Duodenal mucosa (tissue), 2 donors: ENCODE data around the gene NIPBL.

ENCODE experiments used
- H3K27ac ChIP-seq: one replicate; pipeline ENCODE4 v1.7.0; 2013; ENCODE audit warnings: low read depth, low read length
- H3K27me3 ChIP-seq, 2 donors: one replicate each; pipeline ENCODE4 v1.7.0; 2013; ENCODE audit warnings: low read length in 2 of 2, control low read depth in 1 of 2; ENCODE audit not compliant: insufficient read depth in 2 of 2, control insufficient read depth in 1 of 2
- H3K36me3 ChIP-seq, 2 donors: one replicate each; pipeline ENCODE4 v1.7.0; 2013; ENCODE audit warnings: low read length in 2 of 2, control low read depth in 1 of 2; ENCODE audit not compliant: insufficient read depth in 2 of 2, control insufficient read depth in 1 of 2
- H3K4me1 ChIP-seq, 2 donors: one replicate each; pipeline ENCODE4 v1.7.0; 2013; ENCODE audit warnings: low read length in 2 of 2, control low read depth in 1 of 2; ENCODE audit not compliant: insufficient read depth in 2 of 2, control insufficient read depth in 1 of 2
- H3K4me3 ChIP-seq, 2 donors: one replicate each; pipeline ENCODE4 v1.7.0; 2013; ENCODE audit warnings: low read length in 2 of 2, low read depth in 1 of 2
- H3K9ac ChIP-seq, 2 donors: one replicate each; pipeline ENCODE4 v1.7.0; 2013; ENCODE audit warnings: low read length in 2 of 2, low read depth in 1 of 2
- H3K9me3 ChIP-seq, 2 donors: one replicate each; pipeline ENCODE4 v1.7.0; 2013; ENCODE audit warnings: low read length in 2 of 2, control low read depth in 1 of 2; ENCODE audit not compliant: control insufficient read depth in 1 of 2

Gene NIPBL

GRCh38 chr5:36929438-36929837 is 52.9 kb downstream of the NIPBL start:
- no peak overlapping the region for H3K27ac ChIP-seq
- no peaks in the 10 kb centered on the region for H3K36me3 ChIP-seq
- H3K9ac ChIP-seq, result no peak overlapping the region
- H3K4me1 ChIP-seq, result peaks cover 0 to 10% of the 10 kb centered on the region in 2 donors
- no peak overlapping the region for H3K4me3 ChIP-seq
- no peaks in the 10 kb centered on the region for H3K27me3 ChIP-seq
- no peaks in the 10 kb centered on the region for H3K9me3 ChIP-seq

GRCh38 chr5:36932056-36932455 is 55.5 kb downstream of the NIPBL start:
- peaks cover 0 to 10% of the 10 kb centered on the region in 2 donors for H3K4me1 ChIP-seq
- no peaks in the 10 kb centered on the region for H3K27me3 ChIP-seq
- H3K27ac ChIP-seq, result no peak overlapping the region
- no peak overlapping the region for H3K4me3 ChIP-seq
- no peaks in the 10 kb centered on the region for H3K36me3 ChIP-seq
- no peaks in the 10 kb centered on the region for H3K9me3 ChIP-seq
- no peak overlapping the region for H3K9ac ChIP-seq

- no peak overlapping the region for H3K4me3 ChIP-seq
- peaks cover 0 to 10% of the 10 kb centered on the region in 2 donors for H3K4me1 ChIP-seq
Observed at GRCh38 chr5:36932699-36933098, 56.1 kb downstream of the NIPBL start.

GRCh38 chr5:36934740-36935356 is 58.3 kb downstream of the NIPBL start:
- H3K4me1 ChIP-seq, result peaks cover 4 to 6% of the 10 kb centered on the region in 2 donors
- no peaks in the 10 kb centered on the region for H3K36me3 ChIP-seq
- no peak overlapping the region for H3K27ac ChIP-seq
- H3K4me3 ChIP-seq, result no peak overlapping the region
- H3K9me3 ChIP-seq, result no peaks in the 10 kb centered on the region
- no peaks in the 10 kb centered on the region for H3K27me3 ChIP-seq
- no peak overlapping the region for H3K9ac ChIP-seq

More at GRCh38 chr5:36932699-36933098, 56.1 kb downstream of the NIPBL start:
- no peaks in the 10 kb centered on the region for H3K27me3 ChIP-seq
- H3K36me3 ChIP-seq, result no peaks in the 10 kb centered on the region
- no peak overlapping the region for H3K27ac ChIP-seq
- no peak overlapping the region for H3K9ac ChIP-seq
- H3K9me3 ChIP-seq, result no peaks in the 10 kb centered on the region

GRCh38 chr5:36935805-36936204 is 59.2 kb downstream of the NIPBL start:
- no peak overlapping the region for H3K27ac ChIP-seq
- H3K4me1 ChIP-seq, result peaks cover 6 to 12% of the 10 kb centered on the region in 2 donors
- no peaks in the 10 kb centered on the region for H3K9me3 ChIP-seq
- H3K36me3 ChIP-seq, result no peaks in the 10 kb centered on the region
- no peaks in the 10 kb centered on the region for H3K27me3 ChIP-seq
- no peak overlapping the region for H3K4me3 ChIP-seq
- no peak overlapping the region for H3K9ac ChIP-seq

- no peak overlapping the region for H3K9ac ChIP-seq
- peaks cover 6 to 12% of the 10 kb centered on the region in 2 donors for H3K4me1 ChIP-seq
- no peaks in the 10 kb centered on the region for H3K27me3 ChIP-seq
- no peak overlapping the region for H3K4me3 ChIP-seq
- no peak overlapping the region for H3K27ac ChIP-seq
- H3K9me3 ChIP-seq, result no peaks in the 10 kb centered on the region
- no peaks in the 10 kb centered on the region for H3K36me3 ChIP-seq
Observed at GRCh38 chr5:36936309-36936708, 59.7 kb downstream of the NIPBL start.

GRCh38 chr5:36938129-36938528 is 61.6 kb downstream of the NIPBL start:
- Histone ChIP-seq H3K4me3 (no peak overlapping the region), H3K9me3 (no peaks in the 10 kb centered on the region), H3K27me3 (no peaks in the 10 kb centered on the region), H3K36me3 (no peaks in the 10 kb centered on the region), H3K9ac (no peak overlapping the region), H3K4me1 (peaks cover 6 to 12% of the 10 kb centered on the region in 2 donors), H3K27ac (no peak overlapping the region)

- Histone ChIP-seq H3K4me1 (peaks cover 6 to 12% of the 10 kb centered on the region in 2 donors), H3K9ac (no peak overlapping the region), H3K9me3 (no peaks in the 10 kb centered on the region), H3K36me3 (no peaks in the 10 kb centered on the region), H3K27ac (no peak overlapping the region), H3K4me3 (peak overlapping the region in 1 of 2 donors; percentile 23), H3K27me3 (no peaks in the 10 kb centered on the region)
Observed at GRCh38 chr5:36939969-36940858, 63.6 kb downstream of the NIPBL start.

GRCh38 chr5:36943584-36943983 is 67.0 kb downstream of the NIPBL start:
- no peak overlapping the region for H3K27ac ChIP-seq
- H3K4me3 ChIP-seq, result no peak overlapping the region
- no peak overlapping the region for H3K9ac ChIP-seq
- H3K36me3 ChIP-seq, result no peaks in the 10 kb centered on the region
- H3K9me3 ChIP-seq, result no peaks in the 10 kb centered on the region
- peaks cover 5 to 12% of the 10 kb centered on the region in 2 donors for H3K4me1 ChIP-seq
- H3K27me3 ChIP-seq, result no peaks in the 10 kb centered on the region

GRCh38 chr5:36944024-36944423 is 67.5 kb downstream of the NIPBL start:
- H3K4me1 ChIP-seq, result peaks cover under 1 to 12% of the 10 kb centered on the region in 2 donors
- H3K9ac ChIP-seq, result no peak overlapping the region
- H3K36me3 ChIP-seq, result no peaks in the 10 kb centered on the region
- no peak overlapping the region for H3K27ac ChIP-seq
- H3K4me3 ChIP-seq, result no peak overlapping the region
- no peaks in the 10 kb centered on the region for H3K9me3 ChIP-seq
- no peaks in the 10 kb centered on the region for H3K27me3 ChIP-seq
